Measurements from ENCODE around the gene GALR3.

Gene GALR3

DNA sequence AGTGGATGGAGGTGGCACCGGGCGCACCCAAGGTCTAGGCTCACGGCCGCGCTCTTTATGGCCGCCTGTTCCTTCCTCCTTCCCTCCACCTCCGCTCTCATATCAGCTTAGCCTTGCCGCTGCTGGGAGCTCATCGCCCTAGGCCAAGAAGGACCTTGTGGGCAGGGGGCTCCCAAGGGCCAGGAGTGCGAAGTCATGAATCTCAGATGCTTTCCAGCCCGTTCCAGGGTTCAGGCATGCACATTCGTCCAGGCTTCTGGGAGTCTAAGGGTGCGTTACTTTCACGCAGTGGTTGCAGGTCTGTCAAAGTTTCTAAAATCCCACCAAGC is 4.1 kb upstream of the GALR3 start:
- TF ChIP-seq, protein P1, sequence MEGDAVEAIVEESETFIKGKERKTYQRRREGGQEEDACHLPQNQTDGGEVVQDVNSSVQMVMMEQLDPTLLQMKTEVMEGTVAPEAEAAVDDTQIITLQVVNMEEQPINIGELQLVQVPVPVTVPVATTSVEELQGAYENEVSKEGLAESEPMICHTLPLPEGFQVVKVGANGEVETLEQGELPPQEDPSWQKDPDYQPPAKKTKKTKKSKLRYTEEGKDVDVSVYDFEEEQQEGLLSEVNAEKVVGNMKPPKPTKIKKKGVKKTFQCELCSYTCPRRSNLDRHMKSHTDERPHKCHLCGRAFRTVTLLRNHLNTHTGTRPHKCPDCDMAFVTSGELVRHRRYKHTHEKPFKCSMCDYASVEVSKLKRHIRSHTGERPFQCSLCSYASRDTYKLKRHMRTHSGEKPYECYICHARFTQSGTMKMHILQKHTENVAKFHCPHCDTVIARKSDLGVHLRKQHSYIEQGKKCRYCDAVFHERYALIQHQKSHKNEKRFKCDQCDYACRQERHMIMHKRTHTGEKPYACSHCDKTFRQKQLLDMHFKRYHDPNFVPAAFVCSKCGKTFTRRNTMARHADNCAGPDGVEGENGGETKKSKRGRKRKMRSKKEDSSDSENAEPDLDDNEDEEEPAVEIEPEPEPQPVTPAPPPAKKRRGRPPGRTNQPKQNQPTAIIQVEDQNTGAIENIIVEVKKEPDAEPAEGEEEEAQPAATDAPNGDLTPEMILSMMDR (IDR thresholded peaks at IDR 0.05; ENCODE audit: insufficient read depth, low read length), result no peak
- TF ChIP-seq, protein P2, sequence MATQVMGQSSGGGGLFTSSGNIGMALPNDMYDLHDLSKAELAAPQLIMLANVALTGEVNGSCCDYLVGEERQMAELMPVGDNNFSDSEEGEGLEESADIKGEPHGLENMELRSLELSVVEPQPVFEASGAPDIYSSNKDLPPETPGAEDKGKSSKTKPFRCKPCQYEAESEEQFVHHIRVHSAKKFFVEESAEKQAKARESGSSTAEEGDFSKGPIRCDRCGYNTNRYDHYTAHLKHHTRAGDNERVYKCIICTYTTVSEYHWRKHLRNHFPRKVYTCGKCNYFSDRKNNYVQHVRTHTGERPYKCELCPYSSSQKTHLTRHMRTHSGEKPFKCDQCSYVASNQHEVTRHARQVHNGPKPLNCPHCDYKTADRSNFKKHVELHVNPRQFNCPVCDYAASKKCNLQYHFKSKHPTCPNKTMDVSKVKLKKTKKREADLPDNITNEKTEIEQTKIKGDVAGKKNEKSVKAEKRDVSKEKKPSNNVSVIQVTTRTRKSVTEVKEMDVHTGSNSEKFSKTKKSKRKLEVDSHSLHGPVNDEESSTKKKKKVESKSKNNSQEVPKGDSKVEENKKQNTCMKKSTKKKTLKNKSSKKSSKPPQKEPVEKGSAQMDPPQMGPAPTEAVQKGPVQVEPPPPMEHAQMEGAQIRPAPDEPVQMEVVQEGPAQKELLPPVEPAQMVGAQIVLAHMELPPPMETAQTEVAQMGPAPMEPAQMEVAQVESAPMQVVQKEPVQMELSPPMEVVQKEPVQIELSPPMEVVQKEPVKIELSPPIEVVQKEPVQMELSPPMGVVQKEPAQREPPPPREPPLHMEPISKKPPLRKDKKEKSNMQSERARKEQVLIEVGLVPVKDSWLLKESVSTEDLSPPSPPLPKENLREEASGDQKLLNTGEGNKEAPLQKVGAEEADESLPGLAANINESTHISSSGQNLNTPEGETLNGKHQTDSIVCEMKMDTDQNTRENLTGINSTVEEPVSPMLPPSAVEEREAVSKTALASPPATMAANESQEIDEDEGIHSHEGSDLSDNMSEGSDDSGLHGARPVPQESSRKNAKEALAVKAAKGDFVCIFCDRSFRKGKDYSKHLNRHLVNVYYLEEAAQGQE (IDR thresholded peaks at IDR 0.05; ENCODE audit: insufficient replicate concordance, low read depth), result no peak
- TF ChIP-seq GABPA (IDR thresholded peaks at IDR 0.05; ENCODE audit: low read depth), result no peak
- TF ChIP-seq POLR2AphosphoS5 (IDR thresholded peaks at IDR 0.05; ENCODE audit: low read depth), result no peak
- no peak for TF ChIP-seq SPI1 (IDR thresholded peaks at IDR 0.05; ENCODE audit: borderline replicate concordance, low read depth)
- no peak overlapping the region for H3K4me3 ChIP-seq (replicated peaks; ENCODE audit: insufficient read depth, low read length)
- no peak for DNase-seq (ENCODE audit: low read depth in 1 of 2, low spot score in 1 of 2)
- H3K27ac ChIP-seq (replicated peaks), result no peak overlapping the region
- H3K27me3 ChIP-seq (ENCODE audit: insufficient read depth, poor library complexity, severe bottlenecking), result peaks cover 3% of the 10 kb centered on the region

DNA sequence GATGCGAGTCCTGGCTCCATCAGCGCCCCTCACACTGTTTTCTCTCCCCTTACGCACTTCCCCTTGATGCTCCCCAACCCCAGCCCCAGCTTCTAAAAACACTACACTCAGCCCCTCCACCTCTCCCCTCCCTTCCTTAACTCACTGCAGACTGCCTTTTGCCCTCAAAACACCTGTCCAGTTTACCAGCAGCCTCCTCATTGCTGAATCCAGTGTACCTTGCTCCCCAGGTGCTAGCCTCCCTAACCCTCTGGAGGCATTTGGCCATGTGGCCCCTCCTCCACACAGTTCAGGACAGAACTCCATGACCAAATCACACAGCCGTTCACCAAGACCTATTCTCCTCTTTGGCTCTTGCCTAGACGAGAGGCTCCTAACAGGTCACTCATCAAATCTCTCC is 2.8 kb upstream of the GALR3 start:
- peaks cover 6% of the 10 kb centered on the region for H3K27me3 ChIP-seq (ENCODE audit: insufficient read depth, poor library complexity, severe bottlenecking)
- no peak for DNase-seq (ENCODE audit: low read depth in 1 of 2, low spot score in 1 of 2)
- TF ChIP-seq, protein P1 (IDR thresholded peaks at IDR 0.05; ENCODE audit: insufficient read depth, low read length), result no peak
- TF ChIP-seq GABPA (IDR thresholded peaks at IDR 0.05; ENCODE audit: low read depth) (no peak), SPI1 (IDR thresholded peaks at IDR 0.05; ENCODE audit: borderline replicate concordance, low read depth) (no peak), POLR2AphosphoS5 (IDR thresholded peaks at IDR 0.05; ENCODE audit: low read depth) (no peak)
- TF ChIP-seq, protein P2 (IDR thresholded peaks at IDR 0.05; ENCODE audit: insufficient replicate concordance, low read depth), result no peak
- H3K4me3 ChIP-seq (replicated peaks; ENCODE audit: insufficient read depth, low read length), result no peak overlapping the region
- H3K27ac ChIP-seq (replicated peaks), result no peak overlapping the region

DNA sequence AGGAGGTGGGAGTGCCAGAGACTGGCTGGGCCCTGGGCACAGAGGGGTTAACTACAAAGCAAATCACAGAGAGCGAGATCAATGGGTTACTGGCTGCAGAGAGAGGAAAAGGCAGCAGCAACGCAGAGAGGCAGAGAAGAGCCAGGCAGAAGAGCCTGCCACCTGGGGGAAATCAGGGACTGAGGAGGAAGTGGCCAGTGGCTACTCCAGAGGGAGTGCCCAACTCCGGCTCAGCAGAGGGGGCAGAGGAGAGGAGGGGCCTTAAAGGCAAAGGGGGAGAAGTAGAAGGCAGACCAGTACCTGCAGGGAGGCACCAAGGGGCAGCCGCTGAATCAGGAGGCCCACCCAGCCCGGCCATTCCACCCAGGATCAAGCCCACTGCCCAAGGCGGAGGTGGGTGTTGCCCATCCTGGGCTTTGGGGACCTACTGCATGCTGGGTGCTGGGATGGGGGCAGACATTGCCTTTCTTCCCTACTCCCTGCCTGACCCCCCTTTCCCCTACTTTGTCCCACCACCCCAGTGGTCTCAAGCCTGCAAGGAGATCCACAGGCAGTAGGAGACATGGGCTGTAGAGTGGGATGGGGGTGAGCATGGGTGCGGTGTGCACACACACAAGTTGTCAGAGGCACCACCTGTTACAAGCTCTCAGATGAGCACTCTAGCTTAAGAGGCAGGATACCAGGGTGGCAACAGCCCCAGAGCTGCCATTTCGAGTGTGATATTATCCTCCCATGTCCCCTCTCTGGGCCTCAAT is 926 bp upstream of the GALR3 start:
- DNase-seq (ENCODE audit: low read depth in 1 of 2, low spot score in 1 of 2), result no peak
- H3K27me3 ChIP-seq (ENCODE audit: insufficient read depth, poor library complexity, severe bottlenecking), result peaks cover 6% of the 10 kb centered on the region
- H3K27ac ChIP-seq (replicated peaks), result no peak overlapping the region
- TF ChIP-seq POLR2AphosphoS5 (IDR thresholded peaks at IDR 0.05; ENCODE audit: low read depth) (no peak), SPI1 (IDR thresholded peaks at IDR 0.05; ENCODE audit: borderline replicate concordance, low read depth) (no peak), GABPA (IDR thresholded peaks at IDR 0.05; ENCODE audit: low read depth) (no peak)
- TF ChIP-seq, protein P1 (IDR thresholded peaks at IDR 0.05; ENCODE audit: insufficient read depth, low read length), result no peak
- TF ChIP-seq, protein P2 (IDR thresholded peaks at IDR 0.05; ENCODE audit: insufficient replicate concordance, low read depth), result no peak
- no peak overlapping the region for H3K4me3 ChIP-seq (replicated peaks; ENCODE audit: insufficient read depth, low read length)

All from HL-60 (cell line).